Endothelial cell of umbilical vein (primary cell): Measurements from ENCODE around the gene KPNA2. TPM values are rescaled to one million over a fixed set of nuclear protein-coding genes. Genes with fewer than 3 reads are reported as not detected.

Experiments
- BruUV-seq: library from RNA; stranded (reverse); fragments of 400-500 nt; replicated peaks from 2 replicates; lab custom pipeline; 2021; lab: Mats Ljungman, UMichigan
- CTCF ChIA-PET: fragments of 300-600, 350-600 bp; sonication (Branson Sonifier 250); formaldehyde crosslinking; loops from one replicate; lab custom pipeline; 2021; ENCODE audit warnings: antibody characterized with exemption, inconsistent platforms; lab: Charles Lee
- POLR2A ChIA-PET: fragments of 300-600, 350-600 bp; sonication (Branson Sonifier 250); formaldehyde crosslinking; loops from one replicate; lab custom pipeline; 2021; ENCODE audit warnings: antibody characterized with exemption, inconsistent platforms; lab: Charles Lee
- DNase-seq: peaks from one replicate; pipeline ENCODE4 v3.0.0-alpha.2; 2011; ENCODE audit warnings: low read depth, low spot score
- FAIRE-seq: peaks from 2 replicates; lab custom pipeline; 2011; peaks lifted over from hg19 to GRCh38; lab: Jason Lieb, UNC
- H2AFZ ChIP-seq: 2 replicates; pipeline ENCODE4 v1.6.0; 2012; ENCODE audit warnings: low read depth, low read length, control low read depth, inconsistent platforms
- H3K27ac ChIP-seq: 2 replicates; pipeline ENCODE4 v1.5.1; 2011; ENCODE audit warnings: low read depth, mild to moderate bottlenecking, control low read depth, low read length, moderate library complexity; ENCODE audit not compliant: insufficient read depth
- H3K27me3 ChIP-seq, 2 experiments: 2 replicates each; pipeline versions ENCODE4 v1.6.0 to v1.6.1; 2011; ENCODE audit warnings: low read length in 2 of 2, mixed read lengths in 1 of 2; ENCODE audit not compliant: control insufficient read depth in 2 of 2, insufficient read depth in 2 of 2
- H3K36me3 ChIP-seq, 2 experiments: 2 replicates in 1 of 2; 3 replicates in 1 of 2; pipeline ENCODE4 v1.5.1; 2011; ENCODE audit warnings: low read length in 2 of 2, mild to moderate bottlenecking in 1 of 2, moderate library complexity in 1 of 2; ENCODE audit not compliant: control insufficient read depth in 2 of 2, insufficient read depth in 2 of 2; ENCODE audit errors: extremely low read depth in 1 of 2
- H3K4me1 ChIP-seq: 3 replicates; pipeline ENCODE4 v1.5.1; 2011; ENCODE audit warnings: mild to moderate bottlenecking, low read length; ENCODE audit not compliant: control insufficient read depth, insufficient read depth; ENCODE audit errors: extremely low read depth
- H3K4me2 ChIP-seq: 2 replicates; pipeline ENCODE4 v1.6.1; 2011; ENCODE audit warnings: low read length, control low read depth, mixed read lengths; ENCODE audit not compliant: insufficient read depth
- H3K4me3 ChIP-seq, 3 experiments: fragments of 200-600 bp in 1 of 3; sonication (generic), shearing (Covaris generic) in 1 of 3; replicated peaks in 1 of 3; 2 replicates each; pipeline ENCODE4 v1.5.1; 2011 to 2016; ENCODE audit warnings: control low read depth in 3 of 3, low read length in 3 of 3, mild to moderate bottlenecking in 2 of 3, inconsistent platforms in 1 of 3, low read depth in 1 of 3, moderate library complexity in 1 of 3; ENCODE audit not compliant: insufficient read depth in 1 of 3
- H3K79me2 ChIP-seq: 2 replicates; pipeline ENCODE4 v1.6.0; 2012; ENCODE audit warnings: low read length, inconsistent platforms; ENCODE audit not compliant: control insufficient read depth, insufficient read depth
- H3K9ac ChIP-seq: replicated peaks from 2 replicates; pipeline ENCODE3; 2011; ENCODE audit warnings: low read length, control low read depth; ENCODE audit not compliant: insufficient read depth; ENCODE audit errors: extremely low read depth
- H3K9me1 ChIP-seq: replicated peaks from 3 replicates; pipeline ENCODE4 v1.6.0; 2011; ENCODE audit warnings: mild to moderate bottlenecking, low read length; ENCODE audit not compliant: control insufficient read depth, insufficient read depth; ENCODE audit errors: extremely low read depth
- H3K9me3 ChIP-seq: replicated peaks from 2 replicates; pipeline ENCODE4 v1.5.1; 2012; ENCODE audit warnings: low read length, inconsistent platforms; ENCODE audit not compliant: control insufficient read depth, insufficient read depth
- H4K20me1 ChIP-seq: replicated peaks from 2 replicates; pipeline ENCODE3; 2011; ENCODE audit warnings: mild to moderate bottlenecking, low read length; ENCODE audit not compliant: control insufficient read depth, insufficient read depth; ENCODE audit errors: extremely low read depth
- EZH2 ChIP-seq: IDR thresholded peaks from 2 replicates; pipeline ENCODE4 v1.6.1; 2012; ENCODE audit warnings: borderline replicate concordance, low read depth, mild to moderate bottlenecking, moderate library complexity, low read length, inconsistent platforms; ENCODE audit not compliant: severe bottlenecking
- FOS ChIP-seq: IDR thresholded peaks from 2 replicates; pipeline ENCODE4 v1.6.1; 2011; ENCODE audit warnings: mild to moderate bottlenecking, low read length, moderate library complexity, borderline replicate concordance; ENCODE audit not compliant: insufficient read depth
- GATA2 ChIP-seq: IDR thresholded peaks from 2 replicates; pipeline ENCODE4 v1.7.0; 2011; ENCODE audit warnings: low read depth, mild to moderate bottlenecking, moderate library complexity, mixed read lengths, low read length; ENCODE audit not compliant: insufficient read length, insufficient read depth
- JUN ChIP-seq: IDR thresholded peaks from 2 replicates; pipeline ENCODE4 v1.6.1; 2011; ENCODE audit warnings: borderline replicate concordance, low read depth; ENCODE audit not compliant: insufficient read length, insufficient read depth
- MAX ChIP-seq: IDR thresholded peaks from 2 replicates; pipeline ENCODE4 v1.6.1; 2011; ENCODE audit not compliant: insufficient read depth, insufficient read length
- MYC ChIP-seq: IDR thresholded peaks from one replicate; pipeline ENCODE4 v1.6.1; 2011; ENCODE audit warnings: mild to moderate bottlenecking, low read depth, low read length
- POLR2A ChIP-seq: IDR thresholded peaks from 2 replicates; pipeline ENCODE4 v1.6.1; 2012; ENCODE audit warnings: low read depth, mild to moderate bottlenecking, control low read depth, low read length
- POLR2AphosphoS5 ChIP-seq: IDR thresholded peaks from 2 replicates; pipeline ENCODE4 v1.6.1; 2012; ENCODE audit warnings: low read depth, mild to moderate bottlenecking, control low read depth, low read length, moderate library complexity; ENCODE audit not compliant: insufficient read depth
- dilution Hi-C: fragments of 300-500 bp; cut with MboI; formaldehyde crosslinking; loops from one replicate; pipeline ENCODE4 v1.15.0; 2019; ENCODE audit warnings: low sequenced_read_pairs; ENCODE audit not compliant: extremely low pct_ligation_motif_present
- intact Hi-C: fragments of 100-400 bp; cut with micrococcal nuclease; formaldehyde crosslinking; loops from one replicate; pipeline ENCODE4 v1.10.0; 2022
- polyA plus RNA-seq, 4 experiments: library from polyadenylated mRNA; depleted of rRNA in 3 of 4; stranded (reverse) in 3 of 4; unstranded in 1 of 4; fragments of >200 nt; gene quantifications; 2 replicates each; pipeline versions ENCODE4 v1.2.1 to v1.2.3, GENCODE V29; 2011 to 2012; ENCODE audit warnings: missing spikeins in 1 of 4
- total RNA-seq: library from RNA; stranded (reverse); gene quantifications from 2 replicates; pipeline ENCODE4 v1.2.3, GENCODE V29; 2021
- TF ChIP-seq, protein P1 (sequence below), 2 donors: IDR thresholded peaks; 1 replicate in 1 of 2; 2 replicates in 1 of 2; pipeline ENCODE4 v1.5.1; 2011; ENCODE audit warnings: low read length in 2 of 2, mild to moderate bottlenecking in 2 of 2, moderate library complexity in 2 of 2, control low read depth in 1 of 2, inconsistent platforms in 1 of 2, low read depth in 1 of 2; ENCODE audit not compliant: insufficient read depth in 1 of 2; ENCODE audit errors: extremely low read depth in 1 of 2

The KPNA2 gene
- total and polyA plus RNA-seq, 2 donors (not counting 3 experiments of a cell fraction or from before 2014, with no cell fraction given), result 252 to 382 TPM

DNA sequence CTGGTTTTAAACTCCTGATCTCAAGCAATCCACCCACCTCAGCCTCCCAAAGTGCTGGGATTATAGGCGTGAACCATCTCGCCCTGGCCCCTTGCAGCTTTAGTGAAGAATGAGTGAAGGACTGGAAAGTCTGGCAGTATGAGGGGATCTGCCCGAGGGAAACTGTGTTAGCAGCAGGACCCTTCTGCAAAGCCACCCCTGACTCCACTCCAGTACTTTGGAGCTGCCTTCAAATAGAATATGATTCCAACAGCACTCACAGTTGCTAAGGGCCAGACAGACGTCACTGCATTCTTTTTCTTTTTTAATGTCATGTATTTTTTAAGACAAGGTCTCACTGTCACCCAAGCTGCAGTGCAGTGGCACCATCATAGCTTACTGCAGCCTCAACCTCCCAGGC is 52.3 kb downstream of the KPNA2 start:
- H3K9me1 ChIP-seq, result no peaks in the 10 kb centered on the region
- CTCF ChIA-PET, result no interaction called here
- H3K36me3 ChIP-seq, result no peaks in the 10 kb centered on the region
- DNase-seq (no peak), FAIRE-seq (no peak)
- no TSS peak for BruUV-seq
- dilution Hi-C loops (no loop called here), intact Hi-C loops (no loop called here)
- H3K79me2 ChIP-seq, result no peaks in the 10 kb centered on the region
- no peak overlapping the region for H3K27ac ChIP-seq
- H3K4me3 ChIP-seq, result no peak overlapping the region
- peaks cover 4% of the 10 kb centered on the region for H3K4me1 ChIP-seq
- no peak overlapping the region for H2AFZ ChIP-seq
- POLR2A ChIA-PET, result no interaction called here
- TF ChIP-seq POLR2AphosphoS5 (no peak), MYC (no peak), POLR2A (no peak), GATA2 (no peak), FOS (no peak), MAX (no peak), EZH2 (no peak), JUN (no peak)
- TF ChIP-seq, protein P1, sequence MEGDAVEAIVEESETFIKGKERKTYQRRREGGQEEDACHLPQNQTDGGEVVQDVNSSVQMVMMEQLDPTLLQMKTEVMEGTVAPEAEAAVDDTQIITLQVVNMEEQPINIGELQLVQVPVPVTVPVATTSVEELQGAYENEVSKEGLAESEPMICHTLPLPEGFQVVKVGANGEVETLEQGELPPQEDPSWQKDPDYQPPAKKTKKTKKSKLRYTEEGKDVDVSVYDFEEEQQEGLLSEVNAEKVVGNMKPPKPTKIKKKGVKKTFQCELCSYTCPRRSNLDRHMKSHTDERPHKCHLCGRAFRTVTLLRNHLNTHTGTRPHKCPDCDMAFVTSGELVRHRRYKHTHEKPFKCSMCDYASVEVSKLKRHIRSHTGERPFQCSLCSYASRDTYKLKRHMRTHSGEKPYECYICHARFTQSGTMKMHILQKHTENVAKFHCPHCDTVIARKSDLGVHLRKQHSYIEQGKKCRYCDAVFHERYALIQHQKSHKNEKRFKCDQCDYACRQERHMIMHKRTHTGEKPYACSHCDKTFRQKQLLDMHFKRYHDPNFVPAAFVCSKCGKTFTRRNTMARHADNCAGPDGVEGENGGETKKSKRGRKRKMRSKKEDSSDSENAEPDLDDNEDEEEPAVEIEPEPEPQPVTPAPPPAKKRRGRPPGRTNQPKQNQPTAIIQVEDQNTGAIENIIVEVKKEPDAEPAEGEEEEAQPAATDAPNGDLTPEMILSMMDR (IDR thresholded peaks at IDR 0.05; ENCODE audit: extremely low read depth in 1 of 2, insufficient read depth in 1 of 2, low read depth in 1 of 2, low read length in 2 of 2), result no peak
- H4K20me1 ChIP-seq, result no peaks in the 10 kb centered on the region
- no peak overlapping the region for H3K4me2 ChIP-seq
- no peaks in the 10 kb centered on the region for H3K9me3 ChIP-seq
- no peak overlapping the region for H3K9ac ChIP-seq
- no peaks in the 10 kb centered on the region for H3K27me3 ChIP-seq
